Mesothelial cell of epicardium (in vitro differentiated cells): Measurements from ENCODE around the gene WDR93. TPM values are rescaled to one million over a fixed set of nuclear protein-coding genes. Genes with fewer than 3 reads are reported as not detected.

ENCODE experiments used
- DNase-seq, 2 experiments: peaks; one replicate each; pipeline ENCODE4 v3.0.0; 2021; ENCODE audit warnings: low spot score in 2 of 2; ENCODE audit not compliant: unreplicated experiment in 2 of 2
- H3K27ac Mint-ChIP-seq: 2 replicates; pipeline ENCODE4 v1.8.0; 2021; ENCODE audit warnings: mixed read lengths
- H3K27me3 Mint-ChIP-seq: 2 replicates; pipeline ENCODE4 v1.8.0; 2021; ENCODE audit warnings: low read depth, mixed read lengths
- H3K36me3 Mint-ChIP-seq: 2 replicates; pipeline ENCODE4 v1.8.0; 2021; ENCODE audit warnings: mixed read lengths
- H3K4me1 Mint-ChIP-seq: 2 replicates; pipeline ENCODE4 v1.8.0; 2021; ENCODE audit warnings: mixed read lengths
- H3K4me3 Mint-ChIP-seq: 2 replicates; pipeline ENCODE4 v1.8.0; 2021; ENCODE audit warnings: mild to moderate bottlenecking, moderate library complexity, mixed read lengths
- H3K9me3 Mint-ChIP-seq: 2 replicates; pipeline ENCODE4 v1.8.0; 2021; ENCODE audit warnings: mixed read lengths
- CTCF ChIP-seq: fragments of 200-600 bp; sonication (generic); IDR thresholded peaks from one replicate; pipeline ENCODE4 v1.5.0; 2021; ENCODE audit warnings: antibody characterized with exemption; ENCODE audit not compliant: unreplicated experiment
- total RNA-seq: library from RNA; stranded (reverse); gene quantifications from 3 replicates; pipeline ENCODE4 v1.2.1, GENCODE V29; 2021

WDR93 gene
- total RNA-seq, 1 donor from 2014 or later = 0.34 TPM

GRCh38 chr15:89765694-89766093 lies 75.1 kb downstream of the WDR93 start:
- no peaks in the 10 kb centered on the region for H3K36me3 Mint-ChIP-seq
- no peak for TF ChIP-seq CTCF
- H3K27me3 Mint-ChIP-seq = no peaks in the 10 kb centered on the region
- DNase-seq = no peak
- H3K4me1 Mint-ChIP-seq = no peaks in the 10 kb centered on the region
- no peak overlapping the region for H3K27ac Mint-ChIP-seq
- peaks cover 6% of the 10 kb centered on the region for H3K9me3 Mint-ChIP-seq
- H3K4me3 Mint-ChIP-seq = no peak overlapping the region

- no peak for DNase-seq
- no peaks in the 10 kb centered on the region for H3K27me3 Mint-ChIP-seq
- no peak overlapping the region for H3K27ac Mint-ChIP-seq
- no peak overlapping the region for H3K4me3 Mint-ChIP-seq
- TF ChIP-seq CTCF = no peak
- H3K4me1 Mint-ChIP-seq = no peaks in the 10 kb centered on the region
- no peaks in the 10 kb centered on the region for H3K36me3 Mint-ChIP-seq
- peaks cover 6% of the 10 kb centered on the region for H3K9me3 Mint-ChIP-seq
Measured at GRCh38 chr15:89766357-89767311, 76.0 kb downstream of the WDR93 start.

GRCh38 chr15:89767411-89767915 lies 76.9 kb downstream of the WDR93 start:
- no peak for DNase-seq

GRCh38 chr15:89768071-89768500 lies 77.5 kb downstream of the WDR93 start:
- Mint-ChIP-seq H3K4me1 (no peaks in the 10 kb centered on the region), H3K9me3 (peaks cover 6% of the 10 kb centered on the region), H3K27me3 (no peaks in the 10 kb centered on the region), H3K4me3 (no peak overlapping the region), H3K36me3 (no peaks in the 10 kb centered on the region), H3K27ac (no peak overlapping the region)
- TF ChIP-seq CTCF = no peak
- no peak for DNase-seq

More at GRCh38 chr15:89767411-89767915, 76.9 kb downstream of the WDR93 start:
- Mint-ChIP-seq H3K27me3 (no peaks in the 10 kb centered on the region), H3K9me3 (peaks cover 6% of the 10 kb centered on the region), H3K4me1 (no peaks in the 10 kb centered on the region), H3K4me3 (no peak overlapping the region), H3K36me3 (no peaks in the 10 kb centered on the region), H3K27ac (no peak overlapping the region)
- TF ChIP-seq CTCF = no peak

GRCh38 chr15:89769366-89769765 lies 78.8 kb downstream of the WDR93 start:
- DNase-seq = no peak
- Mint-ChIP-seq H3K9me3 (no peaks in the 10 kb centered on the region), H3K27ac (no peak overlapping the region), H3K27me3 (no peaks in the 10 kb centered on the region), H3K4me1 (no peaks in the 10 kb centered on the region), H3K36me3 (no peaks in the 10 kb centered on the region), H3K4me3 (no peak overlapping the region)
- no peak for TF ChIP-seq CTCF
